GM19193 (cell line): Measurements from ENCODE around the gene PLA2G2E.

Experiments used
- POLR2A ChIP-seq: IDR thresholded peaks from 4 replicates; pipeline ENCODE4 v1.6.1; 2011; ENCODE audit not compliant: insufficient read depth, insufficient read length; ENCODE audit errors: extremely low read depth

Gene PLA2G2E

DNA sequence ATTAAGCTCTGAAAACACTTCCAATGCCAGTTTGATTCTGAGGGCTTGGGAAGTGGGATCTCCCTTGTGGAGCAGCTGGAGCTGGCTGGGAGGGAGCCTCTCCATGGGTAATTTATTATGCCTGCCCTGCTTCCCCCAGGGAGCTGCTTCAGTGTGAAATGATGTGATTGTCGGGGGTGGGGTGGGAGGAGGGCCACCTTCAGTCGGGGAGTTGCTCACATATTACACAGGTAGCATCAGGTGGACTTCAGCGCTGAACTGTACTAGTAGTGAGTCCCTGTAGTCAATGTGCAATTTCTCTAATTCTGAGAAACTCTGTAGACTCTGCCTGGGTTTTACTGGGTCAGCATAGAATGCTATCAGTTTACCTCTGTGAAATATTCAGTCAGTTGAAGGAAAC lies 12.8 kb downstream of the PLA2G2E start:
- TF ChIP-seq POLR2A, result no peak

- TF ChIP-seq POLR2A, result no peak
These were observed 13.4 kb downstream of the PLA2G2E start for GRCh38 chr1:19909971-19910370.

DNA sequence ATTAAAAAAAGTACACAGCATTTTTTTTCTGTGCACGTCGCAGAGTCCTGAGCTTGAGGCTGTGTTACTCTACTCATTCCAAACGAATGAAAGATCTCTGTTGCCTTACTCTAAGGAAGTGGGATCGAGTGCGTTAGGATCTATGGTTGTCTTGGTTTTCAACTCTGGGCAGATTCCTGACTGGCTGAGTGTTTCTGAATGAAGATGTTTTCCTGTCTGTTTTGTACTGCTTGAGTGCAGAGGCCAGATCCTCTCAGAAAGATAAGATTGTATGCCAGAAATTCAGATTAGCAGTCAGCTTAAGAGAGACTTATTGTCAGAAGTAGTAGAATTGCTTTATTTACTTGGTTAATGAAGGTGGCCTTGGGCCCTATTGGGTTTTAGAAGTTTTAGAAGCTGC lies 14.0 kb downstream of the PLA2G2E start:
- no peak for TF ChIP-seq POLR2A

DNA sequence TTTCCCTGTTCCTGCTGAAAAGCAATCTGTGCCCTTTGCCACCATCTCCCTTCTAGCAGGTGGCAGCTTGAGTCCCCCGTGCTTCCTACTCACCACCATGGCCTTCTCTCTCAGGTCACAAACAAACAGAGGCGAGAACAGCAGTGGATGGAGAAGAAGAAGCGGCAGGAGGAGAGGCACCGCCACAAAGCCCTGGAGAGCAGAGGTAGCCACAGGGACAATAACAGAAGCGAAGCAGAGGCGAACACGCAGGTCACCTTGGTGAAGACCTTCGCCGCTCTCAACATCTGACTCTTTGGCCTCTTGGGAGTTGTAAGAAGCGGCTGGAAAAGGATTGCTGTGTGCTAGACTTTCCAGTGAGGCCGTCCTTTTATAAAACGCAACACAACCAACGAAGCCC lies 16.0 kb downstream of the PLA2G2E start:
- no peak for TF ChIP-seq POLR2A

DNA sequence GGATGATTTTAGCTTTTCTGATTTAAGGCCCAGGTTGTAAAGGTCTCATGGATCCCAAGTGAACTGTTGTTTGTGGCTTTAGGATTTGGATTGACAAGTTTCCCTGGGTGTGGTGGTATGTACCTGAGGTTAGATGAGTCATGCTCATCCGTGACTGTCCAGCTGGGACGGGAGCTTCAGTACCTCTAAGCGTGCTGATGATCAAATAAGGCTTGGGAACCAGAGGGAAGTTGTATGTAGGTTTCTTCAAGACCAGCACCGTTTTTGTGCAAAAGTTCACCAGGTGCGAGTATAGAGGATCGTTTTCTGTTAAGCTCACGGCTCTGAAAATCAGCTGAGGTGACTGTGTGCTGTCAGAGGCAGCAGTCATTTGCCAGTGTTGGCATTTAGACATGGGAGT lies 19.8 kb downstream of the PLA2G2E start:
- no peak for TF ChIP-seq POLR2A

DNA sequence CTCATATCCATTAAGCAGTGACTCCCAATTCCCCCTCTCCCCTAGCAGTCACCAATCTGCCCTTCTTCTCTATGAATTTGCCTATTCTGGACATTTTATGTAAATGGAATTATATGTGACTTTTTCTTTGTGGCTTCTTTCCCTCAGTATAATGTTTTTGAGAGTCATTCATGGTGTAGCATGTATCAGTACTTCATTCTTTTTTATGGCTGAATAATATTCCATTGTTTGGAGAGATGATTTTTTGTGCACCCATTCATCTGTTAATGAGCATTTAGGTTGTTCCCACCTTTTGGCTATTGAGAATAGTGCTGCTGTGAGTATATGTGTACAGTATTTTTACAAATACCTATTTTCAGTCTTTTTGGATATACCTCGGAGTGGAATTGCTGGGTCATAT lies 21.8 kb downstream of the PLA2G2E start:
- TF ChIP-seq POLR2A, result no peak

- no peak for TF ChIP-seq POLR2A
These were observed 29.2 kb downstream of the PLA2G2E start for GRCh38 chr1:19894218-19894617.

DNA sequence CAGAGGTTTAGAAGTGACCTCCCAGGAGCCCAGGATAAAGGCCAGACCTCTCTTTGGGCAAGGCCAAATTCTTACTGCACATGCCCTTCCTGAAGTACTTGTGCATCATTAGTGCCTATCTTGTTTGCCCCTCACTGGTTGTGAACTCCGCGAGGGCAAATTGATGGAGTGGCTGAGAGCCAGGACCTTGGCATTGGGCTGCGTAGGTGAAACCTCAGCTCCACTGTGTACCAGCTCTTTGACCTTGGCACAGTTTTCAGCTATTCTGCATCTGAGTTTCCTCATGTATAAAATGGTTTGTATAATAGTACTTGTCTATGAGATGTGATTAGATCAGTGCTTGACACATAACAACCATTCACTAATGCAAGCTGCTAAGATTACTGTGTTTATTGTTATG lies 29.7 kb downstream of the PLA2G2E start:
- TF ChIP-seq POLR2A, result no peak

DNA sequence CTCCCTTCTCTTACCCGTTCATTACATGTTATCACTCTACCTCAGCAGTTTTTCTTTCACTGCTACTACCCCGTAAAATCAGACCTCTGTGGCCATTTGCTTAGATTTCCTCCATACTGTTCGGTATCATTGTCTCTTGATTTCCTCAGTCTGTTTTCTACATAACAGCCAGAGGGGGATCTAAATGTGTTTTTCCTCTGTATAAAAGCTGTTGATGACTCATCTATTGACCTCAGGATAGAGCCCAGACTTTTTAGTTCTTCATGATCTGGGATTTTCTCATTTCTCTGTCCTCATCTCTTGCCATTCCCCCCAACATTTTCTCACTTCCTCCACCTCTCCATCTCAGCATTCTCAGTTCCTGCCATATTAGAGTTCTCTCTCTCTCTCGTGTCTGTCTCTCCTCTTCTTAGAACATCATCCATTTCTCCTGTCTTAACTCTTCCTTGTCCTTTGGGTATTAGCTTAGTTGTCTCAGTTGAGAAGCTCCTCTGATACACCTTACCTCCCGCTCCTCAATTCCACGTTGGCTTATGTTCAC lies 30.7 kb downstream of the PLA2G2E start:
- no peak for TF ChIP-seq POLR2A

- TF ChIP-seq POLR2A, result no peak
These were observed 31.3 kb downstream of the PLA2G2E start for GRCh38 chr1:19892129-19892528.

DNA sequence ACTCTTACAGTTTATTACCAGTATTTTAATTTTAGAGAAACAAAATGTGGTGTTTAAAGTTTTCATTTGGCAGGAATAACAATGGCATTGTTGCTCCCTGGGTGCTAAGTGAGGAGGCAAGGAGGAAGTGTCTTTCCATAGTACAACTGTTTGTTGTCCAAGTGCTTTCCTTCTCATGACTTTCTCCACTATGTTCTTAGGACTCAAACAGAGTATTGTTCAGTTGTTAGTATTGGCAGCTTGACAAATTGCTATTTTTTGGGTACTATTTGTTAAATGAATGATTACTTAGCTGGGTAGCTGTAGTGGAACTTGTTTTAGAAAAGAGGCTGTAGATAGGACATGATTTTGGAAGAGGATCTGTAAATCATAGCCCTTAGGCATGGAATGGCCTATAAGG lies 33.8 kb downstream of the PLA2G2E start:
- TF ChIP-seq POLR2A, result no peak

- no peak for TF ChIP-seq POLR2A
These were observed 35.3 kb downstream of the PLA2G2E start for GRCh38 chr1:19888112-19888511.

DNA sequence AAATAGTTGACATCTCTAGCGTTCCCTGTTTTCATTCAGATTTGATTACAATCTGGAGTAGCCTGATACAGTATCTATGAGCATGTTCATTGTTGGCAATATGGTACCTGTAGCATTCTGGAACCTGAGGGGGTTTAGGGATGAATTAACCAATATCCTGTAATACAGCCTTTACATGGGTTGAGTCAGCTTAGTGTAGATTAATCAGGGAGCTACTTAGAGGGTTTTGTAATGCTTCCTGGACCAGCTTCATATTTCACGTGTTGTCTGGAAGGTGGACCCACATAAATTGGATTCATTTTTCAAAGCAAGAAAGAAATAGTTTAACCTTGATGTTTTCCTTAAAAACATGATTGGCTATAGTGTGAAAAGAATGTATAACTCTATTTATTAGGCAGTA lies 37.6 kb downstream of the PLA2G2E start:
- TF ChIP-seq POLR2A, result no peak

DNA sequence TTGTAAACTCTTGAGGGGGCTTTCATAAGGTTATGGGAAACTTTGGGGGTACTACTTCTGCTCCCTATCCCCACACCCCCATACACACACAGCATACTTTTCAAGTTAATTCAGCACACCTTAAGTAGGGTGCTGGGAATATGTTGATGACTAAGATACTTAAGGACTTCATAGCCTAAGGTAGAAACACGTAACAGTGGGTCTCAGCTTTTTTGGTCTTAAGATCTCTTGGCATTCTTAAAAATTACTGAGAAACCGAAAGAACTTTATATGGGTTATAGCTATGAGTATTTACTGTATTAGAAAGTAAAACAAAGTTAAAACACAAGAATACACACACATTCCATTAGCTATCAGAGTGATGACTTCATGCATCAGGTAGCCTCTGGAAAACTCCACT lies 39.1 kb downstream of the PLA2G2E start:
- no peak for TF ChIP-seq POLR2A

GRCh38 chr1:19882111-19883071 lies 41.0 kb downstream of the PLA2G2E start, which contains the start of gene OTUD3:
OTUD3 (plus strand) TSS chr1:19882395; CDS start chr1:19882514, 119 bp downstream.
- peak; percentile 88 for TF ChIP-seq POLR2A

DNA sequence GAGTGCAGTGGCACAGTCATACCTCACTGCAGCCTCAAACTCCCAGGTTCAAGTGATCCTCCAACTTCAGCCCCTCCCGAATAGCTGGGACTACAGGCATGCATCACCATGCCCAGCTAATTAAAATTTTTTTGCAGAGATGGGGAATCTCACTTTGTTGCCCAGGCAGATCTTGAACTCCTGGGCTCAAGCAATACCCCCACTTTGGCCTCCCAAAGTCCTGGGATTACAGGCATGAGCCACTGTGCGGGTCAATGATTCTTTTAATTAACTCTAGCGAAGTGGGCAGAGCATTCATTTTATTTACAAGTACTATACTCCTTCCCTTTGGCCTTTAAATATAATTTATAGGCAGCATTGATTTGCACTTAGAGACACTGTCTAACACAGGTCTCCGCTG lies 43.8 kb downstream of the PLA2G2E start:
- no peak for TF ChIP-seq POLR2A
